NK-92 (cell line): Measurements from ENCODE around the gene ELFN2.
"Not testable (repeated sequence)": the region's sequence is repeated elsewhere in the genome, so short reads cannot be mapped to it uniquely, and the experiment has no call there.

Experiments used
- DNase-seq: peaks from one replicate; lab custom pipeline; 2025; ENCODE audit not compliant: unreplicated experiment; lab: John Stamatoyannopoulos, UW

Gene ELFN2, protein sequence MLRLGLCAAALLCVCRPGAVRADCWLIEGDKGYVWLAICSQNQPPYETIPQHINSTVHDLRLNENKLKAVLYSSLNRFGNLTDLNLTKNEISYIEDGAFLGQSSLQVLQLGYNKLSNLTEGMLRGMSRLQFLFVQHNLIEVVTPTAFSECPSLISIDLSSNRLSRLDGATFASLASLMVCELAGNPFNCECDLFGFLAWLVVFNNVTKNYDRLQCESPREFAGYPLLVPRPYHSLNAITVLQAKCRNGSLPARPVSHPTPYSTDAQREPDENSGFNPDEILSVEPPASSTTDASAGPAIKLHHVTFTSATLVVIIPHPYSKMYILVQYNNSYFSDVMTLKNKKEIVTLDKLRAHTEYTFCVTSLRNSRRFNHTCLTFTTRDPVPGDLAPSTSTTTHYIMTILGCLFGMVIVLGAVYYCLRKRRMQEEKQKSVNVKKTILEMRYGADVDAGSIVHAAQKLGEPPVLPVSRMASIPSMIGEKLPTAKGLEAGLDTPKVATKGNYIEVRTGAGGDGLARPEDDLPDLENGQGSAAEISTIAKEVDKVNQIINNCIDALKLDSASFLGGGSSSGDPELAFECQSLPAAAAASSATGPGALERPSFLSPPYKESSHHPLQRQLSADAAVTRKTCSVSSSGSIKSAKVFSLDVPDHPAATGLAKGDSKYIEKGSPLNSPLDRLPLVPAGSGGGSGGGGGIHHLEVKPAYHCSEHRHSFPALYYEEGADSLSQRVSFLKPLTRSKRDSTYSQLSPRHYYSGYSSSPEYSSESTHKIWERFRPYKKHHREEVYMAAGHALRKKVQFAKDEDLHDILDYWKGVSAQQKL

DNA sequence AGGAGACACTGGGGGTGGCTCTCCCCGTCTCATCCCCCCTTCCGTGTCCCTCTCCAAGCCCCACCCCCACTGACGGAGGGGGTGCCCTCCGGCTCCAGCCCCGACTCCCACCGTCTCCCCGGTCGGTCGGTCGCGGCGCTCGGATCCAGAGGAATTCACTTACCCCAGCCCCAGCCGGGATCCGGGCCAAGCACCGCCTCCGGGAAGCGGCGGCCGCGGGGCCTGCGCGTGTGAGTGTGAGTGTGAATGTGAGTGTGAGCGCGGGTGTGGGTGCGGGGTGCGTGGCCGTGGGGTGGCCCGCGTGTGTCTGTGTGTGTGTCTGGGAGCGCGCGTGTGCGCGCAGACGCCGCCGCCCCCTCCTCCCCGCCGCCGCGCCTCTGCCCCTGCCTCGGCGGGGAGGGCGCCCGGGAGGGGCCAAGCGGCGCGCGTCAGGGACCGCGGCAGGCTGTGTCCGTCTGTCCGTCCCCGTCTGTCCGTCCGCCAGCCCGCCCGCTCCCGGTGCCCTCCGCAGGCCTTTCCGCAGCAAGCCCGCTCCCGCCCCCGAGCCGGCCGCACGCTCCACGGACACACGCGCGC lies at the start of gene ELFN2:
Gene ELFN2, minus strand, starts transcription at position 345 of the 576 bp plus-strand sequence. CDS start 51,945 bp downstream, outside the sequence.
- DNase-seq, result no peak

DNA sequence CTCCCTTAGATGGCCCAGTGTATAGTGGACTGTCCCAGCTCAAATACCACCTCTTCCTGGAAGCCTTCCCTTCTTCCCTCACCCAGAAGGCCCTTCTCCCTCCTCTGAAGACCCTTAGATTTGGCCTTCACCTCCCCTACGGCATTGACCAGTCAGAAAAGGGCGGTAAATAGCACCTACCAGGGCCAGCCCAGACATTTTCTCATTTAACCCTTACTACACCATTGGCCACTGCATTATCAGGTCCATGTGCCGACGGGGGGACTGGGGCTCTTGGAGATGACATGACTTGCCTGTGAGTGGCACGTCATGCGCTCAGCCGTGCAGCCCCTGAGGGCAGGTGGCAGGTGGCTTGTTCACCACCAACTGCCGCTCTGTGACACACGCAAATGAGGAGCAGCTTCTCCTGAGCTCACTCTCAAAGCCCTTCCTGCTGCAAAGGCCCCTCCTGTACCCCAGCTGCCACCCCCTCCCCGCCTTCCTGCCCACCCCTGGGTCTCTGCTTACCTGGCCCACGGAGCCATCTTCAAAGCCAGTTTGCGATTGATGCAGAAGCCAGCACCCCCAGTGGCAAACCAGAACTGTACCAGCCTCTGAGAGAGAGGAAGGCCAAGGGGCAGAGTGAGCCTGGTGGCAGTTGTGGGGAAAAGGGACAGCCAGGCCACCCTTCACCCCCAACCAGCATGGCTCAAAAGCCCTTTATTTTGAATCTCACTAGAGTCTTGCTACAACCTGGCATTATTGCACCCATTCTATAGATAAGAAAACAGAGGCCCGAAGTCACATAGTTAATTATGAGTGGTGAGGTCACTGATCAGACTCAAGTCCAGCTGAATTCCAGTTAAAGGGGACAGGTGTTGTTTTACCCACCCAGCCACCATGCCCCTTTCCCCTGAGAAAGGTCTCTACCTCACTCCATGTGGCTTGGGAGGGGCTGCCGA lies 49.4 kb upstream of the ELFN2 start:
- no peak for DNase-seq

DNA sequence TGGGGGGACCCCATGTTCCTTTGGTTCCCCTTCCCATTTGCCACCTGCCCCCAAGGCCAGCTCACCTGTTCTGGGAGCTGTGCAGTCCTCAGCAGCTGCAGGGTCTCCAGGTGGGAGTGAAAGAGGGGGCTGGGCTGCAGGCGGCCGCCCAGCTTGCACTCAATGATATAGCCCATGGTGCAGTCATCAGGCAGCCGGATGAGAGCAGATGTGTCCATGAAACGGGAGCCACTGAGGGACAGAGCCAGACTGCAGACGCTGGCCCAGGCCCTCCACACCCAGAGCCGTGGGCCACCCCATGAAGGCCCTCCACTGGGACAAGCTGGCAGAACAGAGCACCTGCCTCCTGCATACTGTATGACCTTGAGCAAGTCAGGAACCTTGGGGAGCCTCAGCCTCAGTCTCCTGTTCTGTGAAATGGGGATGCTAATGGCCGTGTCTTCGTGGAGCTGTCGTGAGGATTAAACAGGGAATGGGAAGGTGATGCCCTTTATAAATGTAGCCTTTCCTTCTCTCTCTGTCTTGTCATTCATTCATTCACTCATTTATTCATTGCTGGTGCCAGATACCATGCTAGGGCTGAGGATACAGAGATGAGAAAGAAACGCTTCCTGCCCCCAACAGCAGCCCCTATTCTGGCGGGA lies 47.3 kb upstream of the ELFN2 start:
- no peak for DNase-seq

DNA sequence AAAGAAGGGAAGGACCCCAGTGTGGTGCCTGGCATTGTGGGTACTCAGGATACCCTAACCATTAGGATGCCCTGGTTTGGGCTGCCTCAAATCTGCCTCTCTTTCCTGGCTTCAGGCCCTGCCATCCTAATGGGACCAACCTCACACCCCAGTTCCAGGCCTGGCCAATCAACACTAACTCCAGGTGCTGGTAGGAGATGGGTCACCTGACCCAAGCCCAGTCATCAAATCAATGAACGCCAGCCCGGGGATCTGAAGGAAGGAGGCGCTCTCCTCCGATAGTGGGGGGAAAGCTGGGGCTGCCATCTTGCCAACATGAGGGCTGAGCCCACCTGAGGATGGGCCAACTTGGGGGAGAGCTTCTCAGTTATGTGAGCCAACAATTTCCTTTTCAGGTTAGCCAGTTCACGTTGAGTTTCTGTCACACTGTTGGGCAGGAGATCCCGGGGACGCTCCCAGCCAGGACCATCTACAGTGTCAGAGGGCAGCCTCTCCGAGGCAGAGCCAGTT lies 46.2 kb upstream of the ELFN2 start:
- no peak for DNase-seq

DNA sequence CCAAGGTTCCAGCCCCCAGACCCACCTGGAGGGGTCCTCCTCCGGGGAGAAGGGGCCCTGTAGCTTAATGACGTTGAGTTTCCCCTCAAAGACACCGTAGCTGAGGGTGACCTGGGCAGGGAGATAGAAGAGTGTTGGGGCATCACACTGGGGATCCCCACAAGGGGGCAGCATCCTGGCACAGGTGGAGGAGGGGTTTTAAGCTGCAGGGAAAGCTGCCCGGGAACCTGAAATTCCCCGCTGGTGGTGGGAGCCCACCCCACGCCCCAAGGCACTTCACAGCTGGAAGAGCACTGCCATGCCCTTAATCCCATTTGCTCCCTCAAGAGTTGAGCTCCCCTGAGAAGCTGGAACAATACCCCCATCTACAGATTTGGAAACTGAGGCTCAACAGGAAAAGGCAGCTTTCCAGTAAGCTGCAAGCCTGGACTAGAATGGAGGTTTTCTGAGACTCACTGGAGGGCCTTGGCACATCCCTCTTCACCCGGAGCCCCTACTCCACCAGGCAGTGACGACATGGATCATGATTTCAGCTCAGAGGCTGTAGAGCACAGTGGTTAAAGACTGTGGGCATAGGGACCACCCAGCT lies 45.2 kb upstream of the ELFN2 start:
- DNase-seq, result no peak

DNA sequence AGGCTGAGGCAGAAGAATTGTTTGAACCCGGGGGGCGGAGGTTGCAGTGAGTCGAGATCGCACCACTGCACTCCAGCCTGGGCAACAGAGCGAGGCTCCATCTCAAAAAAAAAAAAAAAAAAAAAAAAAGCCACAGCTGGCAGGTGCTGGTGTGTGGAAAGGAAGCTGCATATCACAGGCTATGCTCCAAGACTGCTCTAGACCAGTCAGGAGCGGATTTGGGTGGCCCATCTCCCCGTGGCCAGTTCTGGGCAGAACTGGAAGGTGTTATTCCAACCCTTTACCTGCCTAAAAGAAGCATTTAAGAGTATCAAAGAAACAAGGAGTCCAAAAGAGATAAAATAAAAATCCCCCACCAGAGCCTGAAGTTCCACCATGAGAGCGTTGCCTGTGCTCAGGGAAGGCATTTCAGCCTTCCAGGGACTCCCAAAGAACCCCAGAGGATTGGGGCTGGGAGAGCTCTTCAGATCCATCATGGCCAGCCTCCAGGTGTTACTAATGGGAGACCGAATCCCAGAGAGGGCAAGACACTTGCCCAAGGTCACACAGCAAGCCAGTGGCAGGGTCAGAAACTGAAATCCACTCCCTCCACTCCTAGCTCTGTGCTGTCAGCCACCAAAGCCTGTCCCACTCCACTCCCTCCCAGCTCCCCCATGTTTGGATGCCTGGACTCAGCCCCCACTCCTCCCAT lies 44.6 kb upstream of the ELFN2 start:
- no peak for DNase-seq

DNA sequence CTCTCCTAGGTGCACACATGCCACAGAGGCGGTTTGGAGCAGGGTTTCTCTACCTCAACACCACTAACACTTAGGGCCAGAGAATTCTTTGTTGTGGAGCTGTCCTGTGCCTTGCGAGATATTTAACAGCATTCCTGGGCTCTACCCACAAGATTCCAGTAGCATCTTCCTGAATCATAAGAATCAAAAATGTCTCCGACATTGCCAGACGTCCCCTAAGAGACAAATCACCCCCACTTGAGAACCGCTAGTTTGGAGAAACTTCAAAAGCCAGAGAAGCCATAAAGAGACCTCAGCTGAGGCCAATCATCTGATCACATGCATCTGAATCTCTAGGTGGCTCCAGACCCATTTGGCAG lies 42.8 kb upstream of the ELFN2 start:
- DNase-seq, result no peak

DNA sequence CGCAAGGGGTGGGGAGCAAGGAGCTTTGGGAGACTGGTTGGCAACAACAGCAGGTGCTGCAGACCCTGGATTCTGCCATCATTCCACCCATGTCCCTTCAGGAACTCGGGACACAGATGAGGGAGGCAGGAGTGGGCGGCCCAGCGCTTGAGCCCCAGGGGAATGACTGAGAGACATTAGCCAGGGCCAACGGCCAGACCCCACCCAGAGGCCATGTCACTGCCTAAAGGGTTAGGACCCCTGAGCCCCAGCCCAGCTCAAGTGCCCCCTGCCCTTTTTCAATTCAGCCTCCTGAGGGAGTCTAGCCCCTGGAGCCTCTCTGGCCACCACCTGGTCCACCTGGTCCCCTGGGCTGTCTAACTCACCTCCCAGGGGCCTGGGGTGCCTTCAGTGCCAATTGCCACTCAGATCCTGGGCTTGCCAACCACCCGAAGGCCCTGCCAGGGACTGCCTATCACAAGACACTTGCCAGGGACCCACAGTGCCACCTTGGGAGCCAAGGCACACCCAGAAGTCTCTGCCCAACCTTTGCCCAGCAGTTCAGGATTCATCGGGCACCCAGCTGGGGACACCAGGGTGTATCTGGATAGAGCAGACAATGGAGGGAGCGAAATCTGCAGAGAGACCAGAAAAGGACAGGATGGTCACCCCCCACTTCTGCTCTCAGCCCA lies 42.3 kb upstream of the ELFN2 start:
- no peak for DNase-seq

DNA sequence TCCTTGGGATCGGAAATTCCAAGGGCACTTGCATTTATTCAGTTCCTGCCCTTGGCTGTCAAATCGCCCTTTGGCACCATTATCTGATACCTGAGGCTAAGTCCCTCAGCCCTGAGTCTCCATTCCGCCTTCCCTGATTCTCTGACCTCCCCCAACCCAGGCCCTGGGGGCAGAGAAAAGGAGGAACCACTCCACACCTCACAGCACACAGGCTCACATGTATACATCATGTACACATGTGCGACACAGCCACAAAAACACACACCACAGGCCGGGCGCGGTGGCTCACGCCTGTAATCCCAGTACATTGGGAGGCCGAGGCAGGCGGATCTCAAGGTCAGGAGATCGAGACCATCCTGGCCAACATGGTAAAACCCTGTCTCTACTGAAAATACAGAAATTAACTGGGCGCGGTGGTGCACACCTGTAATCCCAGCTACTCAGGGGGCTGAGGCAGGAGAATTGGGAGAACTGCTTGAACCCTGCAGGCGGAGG lies 41.0 kb upstream of the ELFN2 start:
- not testable (repeated sequence) for DNase-seq

DNA sequence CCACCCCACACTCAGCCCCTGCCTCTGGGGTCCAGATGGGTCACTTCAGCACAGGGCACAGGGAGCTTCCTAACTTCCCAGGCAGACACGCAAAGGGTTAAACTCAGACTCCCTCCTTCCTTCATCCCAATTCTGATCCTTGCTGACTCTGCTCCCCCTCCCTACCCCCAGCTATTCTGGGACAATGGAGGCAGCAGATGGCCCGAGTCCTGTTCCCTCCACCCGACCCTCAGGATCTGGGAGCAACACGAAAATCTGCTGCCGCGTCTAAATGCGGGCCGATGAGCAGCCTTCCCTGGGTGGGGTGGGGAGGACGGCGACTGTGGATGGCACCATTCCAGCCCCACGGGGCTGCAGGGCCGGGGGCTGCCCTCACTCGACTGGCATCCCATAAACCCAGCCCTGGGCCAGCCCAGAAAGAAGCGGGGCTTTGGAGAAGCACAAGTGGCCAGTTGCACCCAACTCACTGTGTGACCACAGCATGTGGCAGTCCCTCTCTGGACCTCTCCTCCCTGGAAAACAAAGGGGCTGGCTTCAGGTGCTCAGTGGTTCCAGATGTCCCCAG lies 40.2 kb upstream of the ELFN2 start:
- DNase-seq, result no peak

DNA sequence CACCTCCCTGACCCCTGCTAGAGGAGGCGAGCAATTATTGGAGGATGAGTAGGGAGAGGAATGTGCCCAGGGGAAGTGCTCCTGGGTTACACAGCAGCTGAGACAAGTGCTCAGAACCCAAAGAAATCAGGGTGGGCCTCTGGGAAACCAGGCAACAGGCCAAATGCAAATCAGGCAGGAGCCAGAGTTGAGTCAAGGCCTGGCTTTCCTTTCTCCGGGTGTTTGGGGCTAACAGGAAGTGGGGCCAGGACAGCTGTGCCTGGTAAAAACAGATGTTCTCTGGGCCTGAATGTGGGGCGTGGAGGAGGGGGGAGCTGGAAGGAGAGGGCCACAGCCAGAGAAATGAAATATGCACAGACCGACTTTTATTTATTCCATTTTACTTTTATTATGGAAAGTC lies 36.9 kb upstream of the ELFN2 start:
- no peak for DNase-seq

DNA sequence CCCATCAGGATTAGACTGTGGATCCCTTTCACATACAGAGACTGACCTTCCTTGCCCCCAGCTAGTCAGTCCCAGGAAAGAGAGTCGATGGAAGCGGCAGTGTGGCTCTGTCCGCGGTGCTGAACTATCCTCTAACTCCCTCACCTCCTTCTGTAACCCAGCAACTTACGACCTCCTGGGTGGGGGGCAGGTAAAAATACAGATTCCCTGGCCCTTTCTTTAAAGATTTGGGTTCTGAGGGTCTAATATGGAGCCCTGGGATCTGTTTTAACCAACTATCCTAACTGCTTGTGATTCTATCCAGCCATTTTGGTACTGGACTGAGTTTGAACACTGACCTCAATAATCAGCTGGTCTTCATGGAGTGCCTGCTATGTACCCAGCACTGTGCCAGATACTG lies 35.7 kb upstream of the ELFN2 start:
- DNase-seq, result no peak

DNA sequence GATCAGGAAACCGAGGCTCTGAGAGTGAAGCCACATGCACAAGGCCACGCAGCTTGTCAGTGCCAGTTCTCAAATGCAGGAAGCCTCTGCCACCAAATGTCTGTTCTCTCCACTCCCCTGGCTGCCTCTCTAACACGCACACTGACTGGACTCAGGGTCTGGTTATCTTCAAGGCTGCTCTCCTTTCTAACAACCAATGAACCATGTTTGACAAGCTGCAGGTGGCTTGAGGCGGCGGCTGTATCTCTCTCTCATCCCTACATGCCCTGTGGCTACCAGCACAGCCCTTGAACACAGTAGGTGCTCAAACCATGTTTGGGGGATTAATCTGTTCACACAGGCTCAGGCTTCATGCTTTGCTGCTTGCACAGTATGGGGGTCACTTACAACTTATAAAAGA lies 35.2 kb upstream of the ELFN2 start:
- DNase-seq, result no peak

DNA sequence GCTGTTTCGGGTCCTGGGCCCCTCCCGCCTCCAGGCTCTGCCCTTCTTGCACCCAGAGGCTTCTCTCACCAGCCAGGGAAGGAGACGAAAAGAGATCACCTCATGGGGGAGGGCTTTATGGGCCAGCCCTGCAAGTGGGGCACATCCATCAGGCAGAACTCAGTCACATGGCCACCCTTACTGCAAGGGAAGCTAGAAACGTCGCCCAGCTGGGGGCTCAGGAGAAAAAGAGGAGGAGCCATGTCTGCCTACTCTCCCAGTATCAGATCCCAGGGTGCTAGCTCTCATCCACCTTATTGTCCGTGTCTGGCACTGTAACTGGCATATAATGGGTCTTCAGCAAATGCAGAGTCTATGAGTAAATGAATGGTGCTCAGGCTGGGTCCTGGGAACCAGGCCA lies 34.7 kb upstream of the ELFN2 start:
- no peak for DNase-seq

DNA sequence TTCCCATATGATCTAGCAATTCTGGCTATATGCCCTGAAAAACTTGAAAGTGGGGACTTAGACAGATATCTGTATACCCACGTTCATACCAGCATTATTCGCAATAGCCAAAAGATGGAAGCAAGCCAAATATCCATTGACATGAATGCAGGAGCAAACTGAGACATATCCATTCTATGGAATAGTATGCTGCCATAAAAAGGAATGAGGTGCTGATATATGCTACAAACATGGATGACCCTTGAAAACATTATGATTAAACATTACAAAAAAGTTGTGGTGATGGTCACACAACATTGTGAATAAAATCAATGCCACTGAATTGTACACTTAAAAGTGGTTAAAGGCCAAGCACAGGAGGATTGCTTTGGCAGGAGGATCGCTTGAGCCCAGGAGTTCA lies 33.4 kb upstream of the ELFN2 start:
- no peak for DNase-seq

DNA sequence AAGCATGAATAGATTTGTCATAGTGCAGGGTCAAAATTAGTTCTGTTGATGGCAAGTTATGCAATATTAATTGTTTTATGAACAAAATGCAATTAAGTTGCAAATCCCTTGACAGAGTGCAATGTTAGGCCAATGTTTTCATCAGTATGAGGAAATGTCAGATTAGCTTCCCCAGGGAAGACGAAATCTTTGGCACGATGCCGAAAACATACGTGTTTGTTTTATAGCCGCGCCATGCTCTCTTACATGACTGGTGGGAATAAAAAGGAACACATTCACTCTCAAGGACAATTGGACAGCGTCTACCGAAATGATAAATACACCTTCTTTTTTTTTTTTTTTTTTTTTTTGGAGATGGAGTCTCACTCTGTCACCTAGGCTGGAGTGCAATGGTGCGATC lies 31.9 kb upstream of the ELFN2 start:
- no peak for DNase-seq

DNA sequence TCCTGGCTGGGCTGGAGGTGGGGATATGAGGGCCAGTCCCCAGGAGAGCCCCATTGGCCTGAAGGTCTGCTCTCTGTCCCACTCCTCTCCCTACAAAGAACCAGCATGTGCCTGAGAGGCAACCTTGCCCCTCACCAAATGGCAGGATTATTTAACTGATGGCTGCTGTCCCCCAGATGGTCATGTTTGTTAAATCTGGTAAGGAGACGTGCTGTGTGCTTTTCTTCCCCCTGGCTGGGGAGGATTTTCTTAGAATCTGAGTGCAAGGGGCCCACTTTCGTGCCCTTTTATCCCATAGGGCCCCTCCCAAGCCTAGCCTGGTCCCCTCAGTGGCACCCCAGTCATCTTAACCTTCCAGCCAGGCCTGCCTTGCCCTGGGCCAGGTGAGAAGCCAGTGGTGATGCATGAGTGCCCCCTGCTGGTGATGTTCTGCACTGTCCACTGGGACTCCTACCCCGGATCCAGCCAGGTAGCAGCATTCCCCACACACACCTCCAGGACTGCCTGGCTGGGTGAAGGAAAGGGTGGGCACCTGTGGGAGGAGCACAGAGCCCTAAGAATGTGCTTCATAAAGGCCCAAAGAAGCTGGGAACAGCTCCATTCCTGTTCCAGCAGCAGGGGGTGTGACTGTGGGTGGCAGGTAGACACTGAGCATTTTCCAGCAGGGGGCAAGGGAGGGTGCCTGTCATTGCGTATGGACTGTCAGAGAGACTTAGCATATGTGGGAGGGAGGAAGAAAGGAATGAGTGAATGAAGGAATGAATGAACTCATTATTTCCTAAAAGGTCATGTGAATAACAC lies 30.0 kb upstream of the ELFN2 start:
- DNase-seq, result no peak
